ENCODE measurements around the gene SCN11A. TPM values are rescaled to one million over a fixed set of nuclear protein-coding genes. Genes with fewer than 3 reads are reported as not detected.

The SCN11A gene
- total and polyA plus RNA-seq, 9 of the 15 experiments (the other 6 are each of a cell fraction or from before 2014, with no cell fraction given), result 0.01 to 0.05 (median 0.04) TPM; not detected in 6

- TF ChIP-seq TGIF2 (CRISPR knock-in tag; IDR thresholded peaks at IDR 0.05), result no peak
- TF ChIP-seq TAF15 (IDR thresholded peaks at IDR 0.05; ENCODE audit: low read depth, low read length), result no peak
- no peak for TF ChIP-seq ZNF444 (CRISPR knock-in tag; IDR thresholded peaks at IDR 0.05)
- TF ChIP-seq ARID1B (IDR thresholded peaks at IDR 0.05), result peak; percentile 76
- no peak for TF ChIP-seq CREB5 (CRISPR knock-in tag; IDR thresholded peaks at IDR 0.05)
- no peak for TF ChIP-seq CHD1 (IDR thresholded peaks at IDR 0.05; ENCODE audit: low read length)
- no peak for TF ChIP-seq CXXC5 (CRISPR knock-in tag; IDR thresholded peaks at IDR 0.05)
- no peak for TF ChIP-seq TAF7 (tag; IDR thresholded peaks at IDR 0.05)
- no peak for TF ChIP-seq ZNF77 (CRISPR knock-in tag; IDR thresholded peaks at IDR 0.05)
- TF ChIP-seq ZNF436 (CRISPR knock-in tag; IDR thresholded peaks at IDR 0.05), result no peak
- no peak for TF ChIP-seq ZNF695 (CRISPR knock-in tag; IDR thresholded peaks at IDR 0.05)
- no peak for TF ChIP-seq HDAC8 (tag; IDR thresholded peaks at IDR 0.05)
- peak; percentile 77 for TF ChIP-seq MAFG (tag; conservative IDR thresholded peaks at IDR 0.05)
- no peak for TF ChIP-seq PATZ1 (CRISPR knock-in tag; IDR thresholded peaks at IDR 0.05; ENCODE audit: borderline replicate concordance)
- no peak for TF ChIP-seq ETV5 (CRISPR knock-in tag; IDR thresholded peaks at IDR 0.05; ENCODE audit: low read depth)
- TF ChIP-seq TSC22D4 (tag; IDR thresholded peaks at IDR 0.05), result no peak
- TF ChIP-seq DACH1 (IDR thresholded peaks at IDR 0.05; ENCODE audit: partially characterized antibody), result no peak
- TF ChIP-seq CGGBP1 (CRISPR knock-in tag; IDR thresholded peaks at IDR 0.05), result no peak
- no peak for TF ChIP-seq RBM17 (IDR thresholded peaks at IDR 0.05; ENCODE audit: borderline replicate concordance, low read depth, low read length)
- no peak for TF ChIP-seq CREBBP (IDR thresholded peaks at IDR 0.05; ENCODE audit: low read depth, low read length)
- TF ChIP-seq EP300 (IDR thresholded peaks at IDR 0.05; ENCODE audit: low read length), result peak; percentile 57
- TF ChIP-seq UBTF (IDR thresholded peaks at IDR 0.05; ENCODE audit: borderline replicate concordance in 1 of 2, low read depth in 2 of 2, low read length in 2 of 2), result no peak
- TF ChIP-seq KAT7 (CRISPR knock-in tag; IDR thresholded peaks at IDR 0.05; ENCODE audit: borderline replicate concordance), result no peak
- no peak for TF ChIP-seq PPARD (CRISPR knock-in tag; IDR thresholded peaks at IDR 0.05)
These were observed 30.1 kb downstream of the SCN11A start (continued) for GRCh38 chr3:39021465-39022285.
